Ishikawa (cell line): ENCODE measurements around the gene ANAPC2.

Source experiments
- CEBPB ChIP-seq: IDR thresholded peaks from 2 replicates; pipeline ENCODE4 v1.6.1; 2012
- CREB1 ChIP-seq: IDR thresholded peaks from 2 replicates; pipeline ENCODE4 v1.6.1; 2012; ENCODE audit warnings: low read depth
- EGR1 ChIP-seq: IDR thresholded peaks from 2 replicates; pipeline ENCODE4 v1.6.1; 2012
- EP300 ChIP-seq: IDR thresholded peaks from 2 replicates; pipeline ENCODE4 v1.6.1; 2012; ENCODE audit warnings: borderline replicate concordance
- FOXM1 ChIP-seq: IDR thresholded peaks from 2 replicates; pipeline ENCODE4 v1.6.1; 2012; ENCODE audit warnings: low read depth, borderline replicate concordance
- MAX ChIP-seq: IDR thresholded peaks from 2 replicates; pipeline ENCODE4 v1.6.1; 2012
- NFIC ChIP-seq: IDR thresholded peaks from 2 replicates; pipeline ENCODE4 v1.6.1; 2012
- RAD21 ChIP-seq: IDR thresholded peaks from 2 replicates; pipeline ENCODE4 v1.6.1; 2012; ENCODE audit warnings: low read depth
- REST ChIP-seq: IDR thresholded peaks from 2 replicates; pipeline ENCODE4 v1.6.1; 2012; ENCODE audit warnings: low read depth, mild to moderate bottlenecking
- TAF1 ChIP-seq: IDR thresholded peaks from 2 replicates; pipeline ENCODE4 v1.6.1; 2012; ENCODE audit warnings: low read depth, mild to moderate bottlenecking
- TCF12 ChIP-seq: IDR thresholded peaks from 2 replicates; pipeline ENCODE4 v1.6.1; 2012; ENCODE audit warnings: low read depth
- TEAD4 ChIP-seq: IDR thresholded peaks from 2 replicates; pipeline ENCODE4 v1.6.1; 2012
- USF1 ChIP-seq: IDR thresholded peaks from 2 replicates; pipeline ENCODE4 v1.6.1; 2012
- YY1 ChIP-seq: IDR thresholded peaks from 2 replicates; pipeline ENCODE4 v1.6.1; 2012; ENCODE audit warnings: low read depth
- ZBTB7A ChIP-seq: IDR thresholded peaks from 2 replicates; pipeline ENCODE4 v1.6.1; 2012; ENCODE audit warnings: low read depth

Gene ANAPC2

GRCh38 chr9:137195525-137196220 is 7.3 kb upstream of the ANAPC2 start:
- TF ChIP-seq ZBTB7A, result peak; percentile 61; the same call in 1 of the 2 replicates
- TF ChIP-seq CREB1, result no peak
- 0 out of 2 replicates have a peak, but pooled peaks have one; percentile 35 for TF ChIP-seq EP300
- no peak for TF ChIP-seq TAF1
- TF ChIP-seq NFIC, result peak; percentile 90
- no peak for TF ChIP-seq MAX

GRCh38 chr9:137194909-137195308 is 6.5 kb upstream of the ANAPC2 start:
- 0 out of 2 replicates have a peak, but pooled peaks have one; percentile 10 for TF ChIP-seq MAX
- no peak for TF ChIP-seq RAD21
- no peak for TF ChIP-seq USF1
- TF ChIP-seq TCF12, result no peak
- no peak for TF ChIP-seq CEBPB
- TF ChIP-seq YY1, result no peak
- TF ChIP-seq EGR1, result no peak
- no peak for TF ChIP-seq CREB1

- TF ChIP-seq TCF12 (0 out of 2 replicates have a peak, but pooled peaks have one; percentile 36), CEBPB (no peak), NFIC (peak; percentile 68), ZBTB7A (no peak; the same call in 1 of the 2 replicates), USF1 (0 out of 2 replicates have a peak, but pooled peaks have one; percentile 37), TAF1 (no peak), CREB1 (no peak)
Observed at GRCh38 chr9:137194388-137194787, 6.0 kb upstream of the ANAPC2 start.

GRCh38 chr9:137193771-137194170 is 5.4 kb upstream of the ANAPC2 start:
- TF ChIP-seq TAF1 (no peak), EP300 (no peak), ZBTB7A (no peak), USF1 (no peak), EGR1 (no peak), YY1 (no peak), FOXM1 (no peak), RAD21 (no peak), TCF12 (no peak), REST (no peak), MAX (no peak), NFIC (no peak)

- no peak for TF ChIP-seq EP300
- TF ChIP-seq CEBPB, result no peak
- TF ChIP-seq USF1, result no peak
- TF ChIP-seq REST, result no peak
- no peak for TF ChIP-seq FOXM1
- no peak for TF ChIP-seq MAX
- TF ChIP-seq CREB1, result no peak
- no peak for TF ChIP-seq EGR1
- TF ChIP-seq TEAD4, result no peak
- TF ChIP-seq RAD21, result no peak
- no peak for TF ChIP-seq ZBTB7A
- TF ChIP-seq YY1, result no peak
- TF ChIP-seq TAF1, result no peak
- TF ChIP-seq NFIC, result no peak
- no peak for TF ChIP-seq TCF12
Observed at GRCh38 chr9:137192859-137193258, 4.5 kb upstream of the ANAPC2 start.
